Caco-2 (cell line): Measurements from ENCODE around the gene PCSK5. TPM values are rescaled to one million over a fixed set of nuclear protein-coding genes. Genes with fewer than 3 reads are reported as not detected.

Experiments
- BruUV-seq: library from RNA; stranded (reverse); fragments of 400-500 nt; replicated peaks from 2 replicates; lab custom pipeline; 2021; lab: Mats Ljungman, UMichigan
- CTCF ChIA-PET: fragments of 300-600 bp; sonication (Branson Sonifier 250); formaldehyde crosslinking; loops from one replicate; lab custom pipeline; 2022; ENCODE audit warnings: antibody characterized with exemption; lab: Charles Lee
- POLR2A ChIA-PET: fragments of 300-600 bp; sonication (Branson Sonifier 250); formaldehyde crosslinking; loops from one replicate; lab custom pipeline; 2022; ENCODE audit warnings: antibody characterized with exemption; lab: Charles Lee
- DNase-seq, 2 experiments: peaks; one replicate each; pipeline versions ENCODE4 v3.0.0 to v3.0.0-alpha.2; 2020 to 2022
- H3K27me3 ChIP-seq: replicated peaks from 2 replicates; pipeline ENCODE4 v1.6.0; 2011; ENCODE audit warnings: low read length; ENCODE audit not compliant: control insufficient read depth, insufficient read depth
- H3K36me3 ChIP-seq: 2 replicates; pipeline ENCODE4 v1.5.1; 2011; ENCODE audit warnings: low read length; ENCODE audit not compliant: control insufficient read depth, insufficient read depth
- H3K4me1 ChIP-seq: fragments of 250-450 bp; sonication (Bioruptor Pico); 2 replicates; pipeline ENCODE4 v1.5.1; 2020; ENCODE audit warnings: mild to moderate bottlenecking
- H3K4me3 ChIP-seq: 2 replicates; pipeline ENCODE4 v1.5.1; 2011; ENCODE audit warnings: low read depth, mild to moderate bottlenecking, control low read depth, low read length
- H3K9me3 ChIP-seq: fragments of 250-450 bp; sonication (Bioruptor Pico); 2 replicates; pipeline ENCODE4 v1.5.1; 2020; ENCODE audit warnings: mild to moderate bottlenecking, moderate library complexity
- H3K27ac Mint-ChIP-seq: one replicate; pipeline ENCODE4 v1.8.0; 2022; ENCODE audit warnings: mixed read lengths; ENCODE audit not compliant: unreplicated experiment
- H3K27me3 Mint-ChIP-seq: one replicate; pipeline ENCODE4 v1.8.0; 2022; ENCODE audit warnings: mixed read lengths; ENCODE audit not compliant: insufficient read depth, unreplicated experiment
- H3K36me3 Mint-ChIP-seq: one replicate; pipeline ENCODE4 v1.8.0; 2022; ENCODE audit warnings: mild to moderate bottlenecking, mixed read lengths; ENCODE audit not compliant: insufficient read depth, unreplicated experiment
- H3K4me1 Mint-ChIP-seq: one replicate; pipeline ENCODE4 v1.8.0; 2022; ENCODE audit warnings: low read depth, mixed read lengths; ENCODE audit not compliant: unreplicated experiment
- H3K4me3 Mint-ChIP-seq: one replicate; pipeline ENCODE4 v1.8.0; 2022; ENCODE audit warnings: mild to moderate bottlenecking, moderate library complexity, mixed read lengths; ENCODE audit not compliant: unreplicated experiment
- H3K9me3 Mint-ChIP-seq: one replicate; pipeline ENCODE4 v1.8.0; 2022; ENCODE audit warnings: mixed read lengths; ENCODE audit not compliant: unreplicated experiment
- CTCF ChIP-seq, 2 experiments: fragments of 200-600 bp in 1 of 2; IDR thresholded peaks; 1 replicate in 1 of 2; 2 replicates in 1 of 2; pipeline versions ENCODE4 v1.5.1 to v1.8.0; 2011 to 2022; ENCODE audit warnings: antibody characterized with exemption in 1 of 2, control low read depth in 1 of 2, inconsistent platforms in 1 of 2, low read depth in 1 of 2, low read length in 1 of 2, mild to moderate bottlenecking in 1 of 2, moderate library complexity in 1 of 2; ENCODE audit not compliant: insufficient read depth in 1 of 2, severe bottlenecking in 1 of 2, unreplicated experiment in 1 of 2
- intact Hi-C: fragments of 100-400 bp; cut with micrococcal nuclease; formaldehyde crosslinking; loops from one replicate; pipeline ENCODE4 v1.10.0; 2022; ENCODE audit not compliant: unreplicated experiment
- total RNA-seq: library from RNA; stranded (reverse); gene quantifications from 2 replicates; pipeline ENCODE4 v1.2.3, GENCODE V29; 2022

PCSK5 gene
- total RNA-seq, 1 experiment from 2014 or later: 10.9 TPM

- no peaks in the 10 kb centered on the region for H3K9me3 ChIP-seq
- Mint-ChIP-seq H3K4me3 (no peak overlapping the region), H3K27me3 (no peaks in the 10 kb centered on the region), H3K9me3 (no peaks in the 10 kb centered on the region), H3K4me1 (no peaks in the 10 kb centered on the region), H3K27ac (no peak overlapping the region), H3K36me3 (no peaks in the 10 kb centered on the region)
- TF ChIP-seq CTCF (IDR thresholded peaks at IDR 0.05; ENCODE audit: insufficient read depth in 1 of 2, low read depth in 1 of 2, low read length in 1 of 2, severe bottlenecking in 1 of 2, unreplicated experiment in 1 of 2): no peak
- no peaks in the 10 kb centered on the region for H3K4me1 ChIP-seq
- CTCF ChIA-PET: no interaction called here
- intact Hi-C loops: no loop called here
- no peak overlapping the region for H3K4me3 ChIP-seq
- H3K27me3 ChIP-seq: no peaks in the 10 kb centered on the region
- POLR2A ChIA-PET: no interaction called here
- no peaks in the 10 kb centered on the region for H3K36me3 ChIP-seq
- no peak for DNase-seq
- no TSS peak for BruUV-seq
Observed at GRCh38 chr9:76289703-76290102, 399.2 kb downstream of the PCSK5 start.

- intact Hi-C loops: no loop called here
- no TSS peak for BruUV-seq
Observed at GRCh38 chr9:76290555-76290954, 400.1 kb downstream of the PCSK5 start.

GRCh38 chr9:76292246-76292645 lies 401.8 kb downstream of the PCSK5 start:
- CTCF ChIA-PET: interaction anchor here (0.5 kb wide), 1 partner anchor 24 kb away, joined by 4 read pairs; no protein-coding TSS in a partner anchor
- Mint-ChIP-seq H3K4me1 (no peaks in the 10 kb centered on the region), H3K27ac (no peak overlapping the region), H3K36me3 (no peaks in the 10 kb centered on the region), H3K9me3 (no peaks in the 10 kb centered on the region), H3K4me3 (no peak overlapping the region), H3K27me3 (no peaks in the 10 kb centered on the region)
- no peaks in the 10 kb centered on the region for H3K27me3 ChIP-seq
- BruUV-seq: no TSS peak
- H3K4me1 ChIP-seq: no peaks in the 10 kb centered on the region
- DNase-seq: no peak
- intact Hi-C loops: no loop called here
- no peak for TF ChIP-seq CTCF (IDR thresholded peaks at IDR 0.05; ENCODE audit: insufficient read depth in 1 of 2, low read depth in 1 of 2, low read length in 1 of 2, severe bottlenecking in 1 of 2, unreplicated experiment in 1 of 2)
- no peaks in the 10 kb centered on the region for H3K9me3 ChIP-seq
- no peaks in the 10 kb centered on the region for H3K36me3 ChIP-seq
- POLR2A ChIA-PET: no interaction called here
- no peak overlapping the region for H3K4me3 ChIP-seq

More at GRCh38 chr9:76290555-76290954, 400.1 kb downstream of the PCSK5 start:
- no peaks in the 10 kb centered on the region for H3K36me3 ChIP-seq
- no peaks in the 10 kb centered on the region for H3K4me1 Mint-ChIP-seq
- H3K36me3 Mint-ChIP-seq: no peaks in the 10 kb centered on the region
- no peaks in the 10 kb centered on the region for H3K9me3 Mint-ChIP-seq
- H3K4me3 Mint-ChIP-seq: no peak overlapping the region
- H3K27me3 Mint-ChIP-seq: no peaks in the 10 kb centered on the region
- no peaks in the 10 kb centered on the region for H3K27me3 ChIP-seq
- CTCF ChIA-PET: no interaction called here
- H3K9me3 ChIP-seq: no peaks in the 10 kb centered on the region
- H3K4me3 ChIP-seq: no peak overlapping the region
- H3K4me1 ChIP-seq: no peaks in the 10 kb centered on the region
- H3K27ac Mint-ChIP-seq: no peak overlapping the region
- POLR2A ChIA-PET: no interaction called here
- TF ChIP-seq CTCF (IDR thresholded peaks at IDR 0.05; ENCODE audit: insufficient read depth in 1 of 2, low read depth in 1 of 2, low read length in 1 of 2, severe bottlenecking in 1 of 2, unreplicated experiment in 1 of 2): no peak
- no peak for DNase-seq
